ENCODE measurements around the gene COP1.
"Not testable (repeated sequence)": the region's sequence is repeated elsewhere in the genome, so short reads cannot be mapped to it uniquely, and the experiment has no call there.

The COP1 gene

DNA sequence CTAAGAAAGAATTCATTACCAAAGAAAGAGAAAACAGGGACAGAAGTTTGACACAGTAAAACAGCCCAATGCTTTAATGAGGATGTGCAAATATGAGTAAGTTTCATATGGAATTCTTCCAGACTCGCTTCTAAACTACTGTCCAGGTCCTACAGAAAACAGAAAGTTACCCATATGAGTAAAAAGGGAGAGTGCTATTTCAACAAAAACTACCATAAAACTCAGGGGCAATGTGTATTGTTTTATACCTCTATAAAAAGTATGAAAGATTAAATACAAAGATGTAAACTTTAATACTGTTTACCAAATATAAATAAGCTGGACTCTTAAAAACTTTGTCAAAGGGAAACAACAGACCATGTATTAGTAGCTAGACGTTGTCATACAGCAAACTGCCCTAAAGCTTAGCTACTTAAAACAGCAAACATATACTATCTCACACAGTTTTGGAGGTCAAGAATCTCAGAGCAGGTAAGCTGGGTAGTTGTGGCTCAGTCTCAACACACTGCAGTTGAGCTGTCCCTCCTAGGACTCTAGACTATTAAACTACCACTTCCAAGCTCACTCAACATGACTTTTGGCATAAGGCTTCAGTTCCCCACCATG, 174.9 kb downstream of the COP1 start:
- no peak for DNase-seq

DNA sequence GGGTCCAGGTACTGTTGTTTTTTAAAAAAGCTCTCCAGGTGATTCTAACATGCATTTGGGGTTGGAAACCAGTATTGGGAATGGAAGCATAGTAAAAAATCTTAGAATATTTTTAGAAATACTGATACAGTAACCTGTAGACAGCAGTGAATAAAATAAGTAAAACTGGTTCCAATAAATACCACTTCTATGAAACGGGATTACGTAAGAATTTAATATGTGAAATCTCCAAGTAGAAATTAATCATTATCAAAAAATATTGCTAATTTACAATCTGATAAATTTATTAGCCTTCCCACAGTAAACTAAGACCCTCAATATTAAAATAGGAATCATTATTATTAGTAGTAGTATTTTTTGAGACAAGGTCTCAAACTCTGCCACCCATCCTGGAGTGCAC, 177.5 kb downstream of the COP1 start:
- DNase-seq: no peak

DNA sequence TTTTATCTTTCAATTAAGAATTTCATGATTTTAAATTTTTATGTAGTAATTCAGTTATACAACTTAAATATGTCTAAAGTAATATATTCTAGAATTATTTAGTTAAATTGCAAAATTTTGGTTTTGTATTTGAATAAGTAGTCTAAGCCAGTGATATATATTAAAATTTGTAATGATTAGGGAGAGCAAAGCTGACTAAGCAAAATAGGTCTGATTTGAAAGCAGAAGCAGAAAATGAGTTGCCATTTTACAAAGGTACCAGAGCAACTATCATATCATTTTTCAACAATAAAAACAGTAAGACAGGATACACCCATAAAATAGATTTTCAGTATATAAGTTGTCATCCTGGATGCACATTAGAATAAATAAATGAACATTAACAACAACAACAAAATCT, 177.9 kb downstream of the COP1 start:
- DNase-seq: no peak

DNA sequence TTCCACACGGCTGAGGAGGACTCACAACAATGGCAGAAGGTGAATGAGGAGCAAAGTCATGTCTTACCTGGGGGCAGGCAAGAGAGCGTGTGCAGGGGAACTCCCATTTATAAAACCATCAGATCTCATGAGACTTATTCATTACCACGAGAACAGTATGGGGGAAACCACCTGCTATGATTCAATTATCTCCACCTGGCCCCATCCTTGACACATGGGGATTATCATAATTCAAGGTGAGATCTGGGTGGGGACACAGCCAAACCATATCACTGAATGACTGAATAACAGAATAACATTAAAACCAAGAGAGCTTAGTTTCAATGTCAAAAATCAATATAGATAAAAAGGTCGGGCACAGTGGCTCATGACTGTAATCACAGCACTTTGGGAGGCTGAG, 179.2 kb downstream of the COP1 start:
- DNase-seq: not testable (repeated sequence)

DNA sequence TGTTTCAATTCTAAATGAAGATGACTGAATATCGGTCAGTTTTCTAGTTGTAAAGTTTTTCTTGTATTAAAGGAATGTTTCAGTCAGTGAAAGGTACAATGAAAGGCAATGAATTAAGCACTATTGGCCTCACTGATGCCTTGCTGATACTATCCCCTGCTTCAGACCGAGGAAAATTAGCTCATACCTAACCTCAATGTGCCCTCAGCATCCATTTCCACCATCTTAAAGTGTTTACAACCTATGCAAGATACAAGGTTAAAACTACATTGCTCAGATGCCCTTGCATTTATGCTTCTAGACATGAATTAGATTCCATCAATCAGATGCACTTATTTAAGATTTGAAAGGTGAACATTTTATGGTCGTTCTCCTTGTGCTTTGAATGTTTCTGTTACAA, 184.5 kb downstream of the COP1 start:
- no peak for DNase-seq

DNA sequence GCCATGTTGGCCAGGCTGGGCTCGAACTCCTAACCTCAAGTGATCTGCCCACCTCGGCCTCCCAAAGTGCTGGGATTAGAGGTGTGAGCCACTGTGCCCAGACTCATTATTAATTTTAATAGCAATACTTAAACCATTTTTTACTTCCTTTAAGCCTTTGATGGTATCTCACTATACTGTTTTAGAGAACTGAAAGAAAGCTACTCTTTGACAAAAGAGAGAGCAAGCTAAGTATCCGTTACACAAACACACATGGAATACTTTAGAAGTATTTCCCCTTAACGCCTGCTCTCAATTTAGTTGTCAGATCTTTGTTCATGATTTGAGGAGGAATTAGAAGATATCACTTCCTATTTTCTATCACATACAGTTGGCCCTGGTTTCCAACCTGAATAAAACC, 189.4 kb downstream of the COP1 start:
- no peak for DNase-seq

DNA sequence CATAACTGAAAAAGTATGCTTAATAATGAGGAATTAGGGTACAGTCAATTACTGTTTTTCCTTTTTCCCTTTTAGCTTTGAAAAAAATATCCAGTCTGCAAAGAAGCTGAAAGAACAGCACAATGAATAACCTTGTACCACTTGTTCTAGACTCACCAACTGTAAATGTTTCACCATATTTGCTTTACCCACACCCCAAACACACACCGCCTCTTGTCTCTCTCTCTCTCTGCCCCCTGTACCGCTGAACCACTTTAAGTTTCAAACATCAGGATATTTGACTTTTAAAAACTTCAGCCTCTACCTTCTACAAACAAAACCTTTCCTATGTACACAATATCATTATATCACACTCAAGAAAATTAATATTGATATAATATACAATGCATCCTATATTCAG, 197.1 kb downstream of the COP1 start:
- DNase-seq: no peak

DNA sequence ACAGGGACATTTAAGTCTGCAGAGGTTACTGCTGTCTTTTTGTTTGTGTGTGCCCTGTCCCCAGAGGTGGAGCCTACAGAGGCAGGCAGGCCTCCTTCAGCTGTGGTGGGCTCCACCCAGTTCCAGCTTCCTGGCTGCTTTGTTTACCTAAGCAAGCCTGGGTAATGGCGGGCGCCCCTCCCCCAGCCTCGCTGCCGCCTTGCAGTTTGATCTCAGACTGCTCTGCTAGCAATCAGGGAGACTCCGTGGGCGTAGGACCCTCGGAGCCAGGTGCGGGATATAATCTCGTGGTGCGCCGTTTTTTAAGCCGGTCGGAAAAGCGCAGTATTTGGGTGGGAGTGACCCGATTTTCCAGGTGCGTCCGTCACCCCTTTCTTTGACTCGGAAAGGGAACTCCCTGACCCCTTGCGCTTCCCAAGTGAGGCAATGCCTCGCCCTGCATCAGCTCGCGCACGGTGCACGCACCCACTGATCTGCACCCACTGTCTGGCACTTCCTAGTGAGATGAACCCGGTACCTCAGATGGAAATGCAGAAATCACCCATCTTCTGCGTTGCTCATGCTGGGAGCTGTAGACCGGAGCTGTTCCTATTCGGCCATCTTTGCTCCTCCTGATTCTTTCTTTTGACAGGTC, 199.2 kb downstream of the COP1 start:
- not testable (repeated sequence) for DNase-seq

DNA sequence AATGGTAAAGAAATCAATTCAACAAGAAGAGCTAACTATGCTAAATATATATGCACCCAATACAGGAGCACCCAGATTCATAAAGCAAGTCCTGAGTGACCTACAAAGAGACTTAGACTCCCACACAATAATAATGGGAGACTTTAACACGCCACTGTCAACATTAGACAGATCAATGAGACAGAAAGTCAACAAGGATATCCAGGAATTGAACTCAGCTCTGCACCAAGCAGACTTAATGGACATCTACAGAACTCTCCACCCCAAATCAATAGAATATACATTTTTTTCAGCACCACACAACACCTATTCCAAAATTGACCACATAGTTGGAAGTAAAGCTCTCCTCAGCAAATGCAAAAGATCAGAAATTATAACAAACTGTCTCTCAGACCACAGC, 212.4 kb downstream of the COP1 start:
- DNase-seq: not testable (repeated sequence)

DNA sequence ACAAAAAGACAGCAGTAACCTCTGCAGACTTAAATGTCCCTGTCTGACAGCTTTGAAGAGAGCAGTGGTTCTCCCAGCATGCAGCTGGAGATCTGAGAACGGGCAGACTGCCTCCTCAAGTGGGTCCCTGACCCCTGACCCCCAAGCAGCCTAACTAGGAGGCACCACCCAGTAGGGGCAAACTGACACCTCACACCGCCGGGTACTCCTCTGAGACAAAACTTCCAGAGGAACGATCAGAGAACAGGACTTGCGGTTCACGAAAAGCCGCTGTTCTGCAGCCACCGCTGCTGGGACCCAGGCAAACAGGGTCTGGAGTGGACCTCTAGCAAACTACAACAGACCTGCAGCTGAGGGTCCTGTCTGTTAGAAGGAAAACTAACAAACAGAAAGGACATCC, 214.3 kb downstream of the COP1 start:
- not testable (repeated sequence) for DNase-seq

DNA sequence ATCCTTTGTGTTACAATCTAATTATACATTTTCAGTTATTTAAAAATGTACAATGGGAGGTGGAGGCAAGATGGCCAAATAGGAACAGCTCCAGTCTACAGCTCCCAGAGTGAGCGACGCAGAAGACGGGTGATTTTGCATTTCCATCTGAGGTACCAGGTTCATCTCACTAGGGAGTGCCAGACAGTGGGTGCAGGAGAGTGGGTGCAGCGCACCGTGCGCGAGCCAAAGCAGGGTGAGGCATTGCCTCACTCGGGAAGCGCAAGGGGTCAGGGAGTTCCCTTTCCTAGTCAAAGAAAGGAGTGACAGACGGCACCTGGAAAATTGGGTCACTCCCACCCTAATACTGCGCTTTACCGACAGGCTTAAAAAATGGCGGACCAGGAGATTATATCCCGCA, 214.9 kb downstream of the COP1 start:
- not testable (repeated sequence) for DNase-seq

DNA sequence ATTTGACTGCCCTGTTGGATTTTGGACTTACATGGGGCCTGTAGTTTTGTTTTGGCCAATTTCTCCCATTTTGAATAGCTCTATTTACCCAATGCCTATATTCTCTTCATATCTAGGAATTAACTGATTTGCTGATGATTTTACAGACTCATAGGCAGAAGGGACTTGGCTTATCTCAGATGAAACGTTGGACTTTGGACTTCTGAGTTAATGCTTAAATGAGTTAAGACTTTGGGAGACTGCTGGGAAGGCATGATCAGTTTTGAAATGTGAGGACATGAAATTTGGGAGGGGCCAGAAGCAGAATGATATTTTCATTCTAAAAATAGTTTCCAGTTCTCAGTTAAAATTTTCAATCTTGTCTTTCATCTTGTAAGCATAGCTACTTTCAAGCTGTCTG, 222.3 kb downstream of the COP1 start:
- DNase-seq: no peak

DNA sequence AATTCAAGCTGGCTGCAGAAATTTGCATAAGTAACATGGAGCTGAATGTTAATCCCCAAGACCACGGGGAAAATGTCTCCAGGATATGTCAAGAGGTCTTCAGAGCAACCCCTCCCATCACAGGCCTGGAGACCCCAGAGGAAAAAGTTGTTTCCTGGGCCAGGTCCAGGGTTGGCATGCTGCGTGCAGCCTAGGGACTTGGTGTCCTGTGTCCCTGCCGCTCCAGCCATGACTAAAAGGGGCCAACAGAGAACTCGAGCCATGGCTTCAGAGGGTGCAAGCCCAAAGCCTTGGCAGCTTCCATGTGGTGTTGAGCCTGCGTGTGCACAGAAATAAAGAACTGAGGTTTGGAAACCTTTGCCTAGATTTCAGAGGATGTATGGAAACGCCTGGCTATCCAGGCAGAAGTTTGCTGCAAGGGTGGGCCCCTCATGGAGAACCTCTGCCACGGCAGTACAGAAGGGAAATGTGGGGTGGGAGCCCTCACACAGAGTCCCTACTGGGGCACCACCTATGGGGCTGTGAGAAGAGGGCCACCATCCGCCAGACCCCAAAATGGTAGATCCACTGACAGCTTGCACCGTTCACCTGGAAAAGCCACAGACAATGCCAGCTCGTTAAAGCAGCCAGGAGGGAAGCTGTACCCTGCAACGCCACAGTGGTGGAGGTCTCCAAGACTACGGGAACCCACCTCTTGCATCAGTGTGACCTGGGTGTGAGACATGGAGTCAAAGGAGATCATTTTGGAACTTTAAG, 222.9 kb downstream of the COP1 start:
- DNase-seq: no peak

DNA sequence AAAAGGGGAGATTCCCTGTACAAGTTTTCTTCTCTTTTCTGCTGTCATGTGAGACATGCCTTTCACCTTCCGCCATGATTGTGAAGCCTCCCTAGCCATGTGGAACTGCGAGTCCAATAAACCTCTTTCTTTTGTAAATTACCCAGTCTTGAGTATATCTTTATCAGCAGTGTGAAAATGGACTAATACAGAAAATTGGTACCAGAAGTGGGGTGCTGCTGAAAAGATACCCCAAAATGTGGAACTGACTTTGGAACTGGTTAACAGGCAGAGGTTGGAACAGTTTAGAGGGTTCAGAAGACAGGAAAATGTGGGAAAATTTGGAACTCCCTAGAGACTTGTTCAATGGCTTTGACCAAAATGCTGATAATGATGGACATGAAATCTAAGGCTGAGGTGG, 223.7 kb downstream of the COP1 start:
- not testable (repeated sequence) for DNase-seq

DNA sequence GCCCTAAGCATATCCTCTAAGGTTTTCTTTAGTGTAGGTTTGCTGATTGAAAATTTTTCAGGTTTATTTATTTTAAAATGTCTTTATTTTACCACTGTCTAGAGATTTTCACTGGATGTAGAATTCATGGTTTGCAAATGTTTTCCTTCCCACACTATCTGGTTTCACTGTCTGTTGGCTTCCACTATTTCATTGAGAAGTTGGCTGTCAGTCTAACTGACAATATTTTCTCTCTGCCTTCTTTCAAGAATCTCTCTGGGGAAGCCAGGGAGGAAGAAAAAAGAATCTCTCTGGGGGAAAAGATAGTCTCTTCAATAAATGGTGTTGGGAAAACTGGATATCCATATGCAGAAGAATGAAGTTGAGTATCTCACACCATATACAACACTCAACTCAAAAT, 226.0 kb downstream of the COP1 start:
- DNase-seq: no peak

DNA sequence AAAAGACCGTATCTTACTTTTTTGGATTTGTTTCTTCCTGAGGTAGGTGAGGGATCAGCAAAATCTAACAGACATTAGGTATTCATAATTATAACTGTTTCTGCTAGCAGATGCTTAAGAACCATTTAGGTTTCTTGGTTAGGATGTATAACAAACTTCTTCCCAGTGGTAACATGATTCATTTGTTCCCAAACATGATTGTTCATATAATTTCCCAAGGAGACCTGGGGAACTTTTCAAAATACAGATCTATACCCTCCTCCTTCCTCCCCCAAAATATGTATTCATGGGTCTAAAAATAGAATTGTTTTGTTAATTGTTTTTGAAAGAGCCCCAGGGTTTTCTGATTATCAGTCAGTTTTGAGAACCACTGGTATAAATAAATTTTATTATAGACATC, 228.2 kb downstream of the COP1 start:
- no peak for DNase-seq

DNA sequence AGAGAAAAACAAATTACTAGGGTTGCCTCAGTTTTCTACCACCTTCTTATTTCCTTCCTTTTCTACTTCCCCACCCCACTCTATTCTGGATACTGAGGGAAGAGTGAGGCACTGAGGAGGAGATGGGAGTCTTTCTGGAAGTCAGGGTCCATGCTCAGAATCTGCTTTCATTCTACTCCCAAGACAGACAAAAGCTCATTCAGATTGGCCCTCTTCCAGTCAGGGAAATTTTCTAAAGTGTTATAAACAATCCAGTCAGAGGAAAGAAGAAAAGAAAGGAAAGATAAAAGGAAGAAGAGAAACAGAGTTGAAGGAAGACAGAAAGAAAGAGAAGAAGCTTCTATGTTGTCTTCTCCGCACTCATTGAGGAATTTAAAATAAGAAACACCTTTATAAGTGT, 228.6 kb downstream of the COP1 start:
- no peak for DNase-seq

DNA sequence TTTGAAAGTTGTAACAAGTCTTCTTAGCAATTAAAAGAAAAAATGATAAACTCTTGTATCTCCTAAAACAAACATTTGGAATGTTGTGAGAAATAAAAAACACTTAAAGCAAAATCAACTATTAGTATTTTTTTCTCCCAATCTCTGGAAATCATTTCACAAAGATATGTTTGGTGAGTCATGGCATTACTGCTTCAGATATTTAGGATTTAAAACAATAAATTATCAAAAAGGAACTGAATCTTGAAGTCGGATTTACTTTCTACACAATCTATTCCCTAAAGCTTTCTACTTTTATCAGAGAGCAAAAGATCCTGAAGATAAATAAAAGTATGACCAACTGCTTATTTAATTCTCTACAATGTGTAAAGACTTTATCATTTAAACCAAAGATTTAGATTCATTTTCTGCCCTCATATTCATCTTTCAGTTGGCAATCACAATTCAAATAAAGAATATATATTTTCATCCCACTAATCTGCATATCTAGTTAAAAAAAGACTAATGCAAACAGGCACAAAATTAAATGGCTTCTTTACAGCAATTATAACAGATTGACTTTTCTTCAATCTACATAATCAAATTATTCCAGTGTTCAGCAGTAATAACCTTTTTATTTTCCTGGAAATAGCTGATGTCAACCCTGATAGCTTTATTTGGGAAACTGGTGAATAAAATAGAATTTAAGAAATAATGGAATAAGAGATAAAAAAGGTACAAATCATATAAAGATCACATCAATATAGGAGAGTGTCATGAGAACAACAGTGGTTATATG, 230.0 kb downstream of the COP1 start:
- DNase-seq: no peak

DNA sequence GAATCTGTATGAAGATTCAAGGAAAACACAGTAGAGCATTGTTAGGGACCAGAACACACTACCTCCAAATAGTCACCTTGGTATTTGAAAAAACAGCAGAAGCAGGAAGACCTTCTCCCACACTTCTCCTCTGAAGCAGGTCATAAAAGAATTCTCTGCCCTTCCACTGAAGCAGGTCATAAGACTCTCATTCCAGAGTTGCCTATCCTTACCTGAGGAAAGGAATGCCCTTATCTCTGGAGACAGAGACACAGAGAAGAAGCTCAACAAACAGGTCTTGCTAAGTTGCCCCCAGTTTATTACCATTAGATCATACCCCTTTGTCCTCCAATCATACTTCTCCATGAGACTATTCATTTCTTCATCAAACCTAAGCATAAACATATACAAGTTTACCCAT, 237.9 kb downstream of the COP1 start:
- DNase-seq: no peak

DNA sequence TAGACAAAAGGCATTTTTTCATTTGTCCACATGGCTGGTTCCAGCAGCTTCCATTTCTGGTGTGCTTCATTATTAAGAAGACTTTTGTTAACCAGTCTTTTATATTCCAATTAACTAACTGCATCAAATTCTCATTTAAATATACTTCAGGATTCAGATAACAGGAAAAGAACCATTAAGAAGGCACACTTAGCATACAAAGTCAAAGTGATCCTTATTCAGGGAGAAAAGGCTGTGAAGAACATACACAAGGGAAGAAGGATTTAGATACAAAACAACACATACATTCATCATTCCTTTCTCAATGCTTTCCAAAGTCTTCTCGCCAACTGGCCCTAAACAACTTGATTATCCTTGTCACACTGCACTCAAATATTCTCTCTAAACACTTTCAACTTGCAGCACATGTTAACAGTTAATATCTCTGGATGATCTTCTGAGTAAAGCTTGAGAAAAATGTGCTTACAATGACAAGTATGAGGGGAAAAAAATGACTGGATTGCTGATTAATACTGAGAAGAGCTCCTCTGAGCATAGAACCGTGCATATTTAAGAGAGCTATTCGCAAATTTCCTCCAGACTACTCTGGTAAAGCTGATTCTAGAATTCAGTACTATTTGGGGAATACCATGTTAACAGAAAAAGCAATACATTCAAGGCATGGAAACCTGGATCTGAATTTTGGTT, 238.5 kb downstream of the COP1 start:
- DNase-seq: no peak

DNA sequence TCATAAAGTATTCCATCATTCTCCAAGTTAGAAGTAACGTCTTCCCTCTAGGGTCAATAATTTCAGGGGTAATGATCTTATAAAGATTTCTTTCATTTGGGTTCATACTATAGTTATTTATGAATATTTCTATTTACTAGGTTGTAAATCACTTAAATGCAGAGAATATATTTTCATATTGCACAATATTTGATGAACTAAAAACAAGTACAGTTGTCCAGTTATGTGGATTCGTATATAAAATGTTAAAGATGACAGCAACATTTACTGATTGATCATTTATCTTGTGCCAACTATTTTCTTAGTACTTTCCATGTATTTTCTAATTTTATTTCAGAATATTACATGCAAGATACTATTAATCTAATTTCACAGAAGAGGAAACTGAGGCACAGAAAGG, 243.3 kb downstream of the COP1 start:
- DNase-seq: no peak

DNA sequence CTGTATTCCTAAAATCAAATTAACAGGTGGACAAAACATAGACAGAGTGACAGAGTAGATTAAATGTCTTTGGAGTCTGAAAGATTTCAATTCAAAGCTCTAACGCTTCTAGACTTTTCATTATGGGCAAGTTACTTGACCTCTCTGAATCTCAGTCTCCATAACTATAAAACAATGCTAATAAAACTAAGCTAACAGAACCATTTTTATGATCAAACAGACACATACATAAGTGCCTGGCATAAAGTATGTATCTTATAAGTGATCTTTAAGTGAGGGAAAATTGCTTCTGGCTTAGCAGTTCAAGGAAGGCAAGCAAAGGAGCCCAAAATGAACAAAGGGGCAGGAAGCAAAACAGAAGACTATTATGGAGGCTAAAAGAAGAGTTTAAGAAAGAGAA, 246.9 kb downstream of the COP1 start:
- no peak for DNase-seq

DNA sequence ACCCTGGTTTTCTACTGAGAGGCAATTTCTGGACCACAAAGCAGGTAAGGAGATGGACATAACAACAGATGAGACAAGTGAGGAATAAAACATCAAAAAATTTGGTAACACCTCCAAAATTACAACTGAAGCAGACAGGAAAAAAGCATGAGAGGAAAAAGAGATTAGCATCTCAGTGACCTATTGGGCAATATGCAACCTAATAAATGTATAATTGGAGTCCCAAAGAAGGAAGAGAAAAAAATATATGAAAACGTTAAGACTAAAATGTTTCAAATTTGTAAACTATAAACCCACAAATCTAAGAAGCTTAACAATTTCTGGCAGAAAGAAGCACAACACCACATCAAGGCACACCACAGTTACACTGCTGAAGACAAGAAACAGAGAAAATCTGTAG, 255.5 kb downstream of the COP1 start:
- DNase-seq: no peak
